Measurements from ENCODE around the gene PLA2G2E. TPM values are rescaled to one million over a fixed set of nuclear protein-coding genes. Genes with fewer than 3 reads are reported as not detected.
A peak's percentile ranks its signal among the peaks of the same experiment; 100 is the strongest.
"Not testable (repeated sequence)": the region's sequence is repeated elsewhere in the genome, so short reads cannot be mapped to it uniquely, and the experiment has no call there.

The PLA2G2E gene
- polyA plus RNA-seq, 1 donor from 2014 or later = not detected

- Mint-ChIP-seq H3K27ac (no peak overlapping the region), H3K27me3 (peaks cover 2% of the 10 kb centered on the region), H3K36me3 (no peaks in the 10 kb centered on the region)
Measured at GRCh38 chr1:19942657-19943056, 19.2 kb upstream of the PLA2G2E start.

GRCh38 chr1:19942088-19942487 lies 18.7 kb upstream of the PLA2G2E start:
- no peak overlapping the region for H3K4me3 Mint-ChIP-seq
- no peak overlapping the region for H3K27ac Mint-ChIP-seq
- peaks cover 0 to 3% (median 0%) of the 10 kb centered on the region in 3 donors for H3K4me1 Mint-ChIP-seq
- no peaks in the 10 kb centered on the region for H3K36me3 Mint-ChIP-seq
- no peaks in the 10 kb centered on the region for H3K9me3 Mint-ChIP-seq
- peaks cover 2% of the 10 kb centered on the region for H3K27me3 Mint-ChIP-seq

More at GRCh38 chr1:19942657-19943056, 19.2 kb upstream of the PLA2G2E start:
- Mint-ChIP-seq H3K4me1 (peaks cover 0 to 3% (median 0%) of the 10 kb centered on the region in 3 donors), H3K9me3 (no peaks in the 10 kb centered on the region), H3K4me3 (no peak overlapping the region)

GRCh38 chr1:19941206-19941568 lies 17.8 kb upstream of the PLA2G2E start:
- Mint-ChIP-seq H3K36me3 (no peaks in the 10 kb centered on the region), H3K9me3 (no peaks in the 10 kb centered on the region), H3K27ac (peak overlapping the region in 1 of 3 donors; percentile 42), H3K4me3 (no peak overlapping the region), H3K4me1 (peaks cover 0 to 1% (median 0%) of the 10 kb centered on the region in 3 donors), H3K27me3 (peaks cover 2% of the 10 kb centered on the region)

DNA sequence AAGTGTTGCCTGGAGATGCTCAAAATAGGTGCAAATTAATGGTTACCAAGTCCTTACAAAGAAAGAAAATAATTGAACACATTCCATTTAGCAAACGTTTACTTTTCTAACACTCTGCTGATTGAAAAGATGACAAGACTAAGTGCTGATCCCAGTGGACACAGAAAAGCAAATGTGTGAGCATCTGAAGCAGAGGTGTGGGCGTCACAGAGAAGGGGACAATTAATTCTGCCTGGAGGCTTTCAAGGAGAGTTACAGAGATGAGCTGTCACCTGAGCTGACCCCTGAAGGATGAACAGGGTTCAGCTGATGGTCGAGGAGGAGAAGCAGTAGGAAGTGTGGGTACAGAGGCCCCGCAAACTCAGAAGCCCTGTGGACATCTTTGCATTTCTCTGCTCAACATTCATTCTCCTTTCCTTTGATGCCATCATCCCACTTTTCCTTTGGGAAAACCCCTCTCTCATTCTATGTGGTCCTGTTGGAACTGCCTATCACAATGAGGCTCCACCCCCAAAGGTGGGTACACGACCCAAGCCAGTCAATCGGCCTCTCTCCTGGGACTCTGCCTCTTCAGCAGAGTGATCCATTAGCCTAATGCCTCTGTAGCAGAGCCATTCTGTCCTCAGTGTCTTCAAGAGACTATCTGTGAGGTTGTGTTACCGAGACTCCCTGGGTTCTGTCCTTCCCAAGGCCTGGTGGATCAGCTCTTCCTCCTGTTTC lies 17.2 kb upstream of the PLA2G2E start:
- Mint-ChIP-seq H3K36me3 (no peaks in the 10 kb centered on the region), H3K27me3 (peaks cover 2% of the 10 kb centered on the region), H3K9me3 (no peaks in the 10 kb centered on the region), H3K4me3 (no peak overlapping the region), H3K27ac (peak overlapping the region in 1 of 3 donors; percentile 42), H3K4me1 (peaks cover 0 to 3% (median 0%) of the 10 kb centered on the region in 3 donors)

DNA sequence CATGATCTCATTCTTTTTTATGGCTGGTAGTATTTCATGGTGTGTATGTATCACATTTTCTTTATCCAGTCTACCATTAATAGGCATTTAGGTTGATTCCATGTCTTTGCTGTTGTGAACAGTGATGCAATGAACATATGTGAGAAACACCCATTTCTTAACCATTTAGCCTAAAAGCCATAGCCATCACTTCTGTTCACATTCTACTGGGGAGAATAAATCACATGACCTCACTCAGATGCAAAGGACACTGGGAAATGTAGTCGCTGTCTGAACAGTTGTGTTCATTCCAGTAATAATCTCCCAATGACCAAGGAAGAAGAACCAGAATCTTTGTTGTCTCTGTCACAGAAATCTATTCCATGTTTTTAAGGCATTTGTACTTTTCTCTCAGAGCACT lies 15.1 kb upstream of the PLA2G2E start:
- no peaks in the 10 kb centered on the region for H3K27me3 Mint-ChIP-seq
- no peaks in the 10 kb centered on the region for H3K36me3 Mint-ChIP-seq

GRCh38 chr1:19936061-19936750 lies 12.8 kb upstream of the PLA2G2E start:
- peaks cover 0 to 3% (median 0%) of the 10 kb centered on the region in 3 donors for H3K4me1 Mint-ChIP-seq
- H3K4me3 Mint-ChIP-seq = no peak overlapping the region
- no peaks in the 10 kb centered on the region for H3K27me3 Mint-ChIP-seq
- H3K9me3 Mint-ChIP-seq = peaks cover 4 to 20% (median 6%) of the 10 kb centered on the region in 3 donors
- no peaks in the 10 kb centered on the region for H3K36me3 Mint-ChIP-seq
- no peak overlapping the region for H3K27ac Mint-ChIP-seq

More for the DNA sequence above, 15.1 kb upstream of the PLA2G2E start:
- Mint-ChIP-seq H3K4me3 (no peak overlapping the region), H3K9me3 (peaks cover 0 to 4% (median 0%) of the 10 kb centered on the region in 3 donors), H3K4me1 (peaks cover 0 to 3% (median 0%) of the 10 kb centered on the region in 3 donors), H3K27ac (no peak overlapping the region)

GRCh38 chr1:19934336-19934735 lies 10.9 kb upstream of the PLA2G2E start:
- Mint-ChIP-seq H3K36me3 (no peaks in the 10 kb centered on the region), H3K27me3 (no peaks in the 10 kb centered on the region), H3K4me1 (peaks cover 0 to 3% (median 0%) of the 10 kb centered on the region in 3 donors), H3K27ac (no peak overlapping the region), H3K9me3 (peaks cover 8 to 26% (median 9%) of the 10 kb centered on the region in 3 donors), H3K4me3 (no peak overlapping the region)

GRCh38 chr1:19932866-19933265 lies 9.4 kb upstream of the PLA2G2E start:
- Mint-ChIP-seq H3K27me3 (no peaks in the 10 kb centered on the region), H3K4me3 (no peak overlapping the region), H3K27ac (no peak overlapping the region), H3K9me3 (peaks cover 11 to 28% (median 11%) of the 10 kb centered on the region in 3 donors), H3K36me3 (no peaks in the 10 kb centered on the region), H3K4me1 (peaks cover 0 to 3% (median 0%) of the 10 kb centered on the region in 3 donors)

DNA sequence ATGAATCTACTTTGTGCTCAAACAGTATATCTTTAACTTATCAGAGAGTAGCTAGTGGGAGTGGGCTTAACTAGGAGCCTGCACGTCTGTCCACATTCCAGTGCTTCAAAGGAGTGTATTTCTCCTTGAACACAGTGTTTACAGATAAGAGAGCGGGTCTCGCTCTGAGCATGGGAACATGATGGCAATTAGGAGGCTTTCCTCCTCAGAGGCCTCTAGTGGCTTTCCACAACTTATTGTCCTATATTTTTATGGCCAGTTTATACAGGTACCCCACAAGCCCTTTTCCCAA lies 3.7 kb upstream of the PLA2G2E start:
- not testable (repeated sequence) for H3K27me3 Mint-ChIP-seq, H3K4me1 Mint-ChIP-seq, H3K27ac Mint-ChIP-seq, H3K36me3 Mint-ChIP-seq, H3K4me3 Mint-ChIP-seq
- H3K9me3 Mint-ChIP-seq = peaks cover 5 to 12% (median 8%) of the 10 kb centered on the region in 3 donors

DNA sequence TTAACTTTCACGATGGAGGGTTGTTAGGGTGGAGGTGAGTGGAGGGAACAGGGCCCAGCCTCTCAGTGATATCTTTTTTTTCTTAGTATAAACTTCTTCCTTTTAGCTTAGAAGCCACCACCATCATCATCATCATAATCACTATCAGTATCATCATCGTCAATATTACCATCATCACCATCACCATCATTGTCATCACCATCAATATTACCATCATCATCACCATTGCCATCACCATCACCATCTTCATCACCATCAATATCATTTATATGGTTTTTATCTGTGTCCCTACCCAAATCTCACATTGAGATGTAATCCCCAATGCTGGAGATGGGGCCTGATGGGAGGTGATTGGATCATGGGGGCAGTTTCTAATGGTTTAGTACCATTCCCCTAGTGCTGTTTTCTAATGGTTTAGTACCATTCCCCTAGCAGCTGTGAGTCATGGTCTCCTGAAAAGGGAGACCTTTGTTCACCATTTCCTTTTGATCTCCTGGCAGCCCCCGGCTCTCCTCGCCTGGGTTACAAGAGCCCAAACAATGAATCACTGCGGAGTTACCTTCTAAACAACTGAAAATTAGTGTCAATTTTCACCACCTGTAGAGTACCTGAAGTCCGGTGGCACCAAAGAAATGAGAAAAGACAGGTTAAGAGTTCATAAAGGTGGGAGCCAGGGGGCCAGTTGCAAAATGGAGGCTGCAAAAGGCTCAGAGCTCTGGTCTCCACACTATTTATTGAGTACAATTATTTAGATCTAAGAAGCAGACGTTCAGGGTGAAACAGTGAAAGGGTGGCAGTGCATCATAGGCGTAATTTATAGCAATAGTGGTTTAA lies 3.1 kb upstream of the PLA2G2E start:
- Mint-ChIP-seq H3K9me3 (peaks cover 5 to 8% (median 8%) of the 10 kb centered on the region in 3 donors), H3K27me3 (peaks cover 7% of the 10 kb centered on the region), H3K4me1 (no peaks in the 10 kb centered on the region), H3K36me3 (no peaks in the 10 kb centered on the region), H3K4me3 (no peak overlapping the region), H3K27ac (peak overlapping the region in 1 of 3 donors; percentile 42)

DNA sequence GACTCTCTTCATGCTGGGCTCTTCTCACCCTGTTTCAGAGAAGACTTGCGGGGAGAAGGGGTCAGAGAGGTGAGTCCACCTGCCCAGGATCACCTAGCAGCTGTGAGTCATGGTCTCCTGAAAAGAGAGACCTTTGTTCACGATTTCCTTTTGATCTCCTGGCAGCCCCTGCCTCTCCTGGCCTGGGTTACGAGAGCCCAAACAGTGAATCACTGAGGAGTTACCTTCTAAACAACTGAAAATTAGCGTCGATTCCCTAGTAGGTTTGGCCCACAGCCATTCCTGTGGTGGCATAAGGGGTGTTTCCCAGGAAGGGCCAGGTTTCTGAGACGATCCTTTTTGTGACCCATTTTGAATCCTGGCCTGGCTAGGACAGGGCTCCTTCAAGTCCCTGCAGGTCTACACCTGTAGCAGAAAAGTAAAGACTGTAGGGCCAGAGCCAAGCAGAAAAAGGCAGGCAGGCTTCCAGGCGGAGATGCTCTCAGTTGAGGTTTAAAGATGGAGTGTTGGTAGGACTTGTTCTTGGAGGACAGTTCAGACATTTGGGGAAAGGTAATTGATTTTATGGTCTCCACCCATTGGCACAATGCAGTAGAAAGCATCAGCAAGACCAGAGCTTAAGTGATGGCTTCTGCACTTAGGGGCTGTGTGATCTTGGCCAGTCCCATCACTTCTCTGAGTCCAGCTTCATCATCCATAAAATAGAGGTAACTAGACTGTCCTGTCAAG lies 2.1 kb upstream of the PLA2G2E start:
- Mint-ChIP-seq H3K27me3 (peaks cover 7% of the 10 kb centered on the region), H3K9me3 (peaks cover 5 to 8% (median 5%) of the 10 kb centered on the region in 3 donors), H3K27ac (peak overlapping the region in 1 of 3 donors; percentile 34), H3K4me1 (no peaks in the 10 kb centered on the region), H3K4me3 (no peak overlapping the region), H3K36me3 (no peaks in the 10 kb centered on the region)

DNA sequence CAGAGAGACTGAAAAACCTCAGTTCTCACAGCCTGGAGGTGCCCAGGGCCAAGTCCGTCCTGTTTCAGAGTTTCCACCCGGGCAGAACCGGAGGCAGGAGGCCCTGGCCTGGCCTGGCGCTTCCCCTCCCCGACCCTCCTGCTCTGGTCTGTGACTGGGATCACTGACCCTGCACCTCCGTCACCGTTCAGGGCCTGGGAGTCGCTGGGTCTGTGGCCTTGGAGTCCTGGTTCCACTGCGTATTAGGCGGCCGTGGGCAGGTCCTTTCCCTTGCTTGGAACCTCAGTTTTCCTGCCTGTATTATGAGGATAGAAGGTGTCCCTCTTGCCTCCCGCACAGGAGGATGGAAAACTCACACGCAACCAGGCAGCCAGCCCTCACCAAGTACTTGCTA lies 533 bp upstream of the PLA2G2E start:
- Mint-ChIP-seq H3K27me3 (peaks cover 7% of the 10 kb centered on the region), H3K9me3 (no peaks in the 10 kb centered on the region), H3K4me3 (no peak overlapping the region), H3K4me1 (no peaks in the 10 kb centered on the region), H3K36me3 (no peaks in the 10 kb centered on the region), H3K27ac (no peak overlapping the region)

GRCh38 chr1:19922015-19922688 lies 1.3 kb downstream of the PLA2G2E start:
- Mint-ChIP-seq H3K4me3 (no peak overlapping the region), H3K4me1 (peaks cover 2 to 5% (median 4%) of the 10 kb centered on the region in 3 donors), H3K27ac (no peak overlapping the region), H3K27me3 (peaks cover 7% of the 10 kb centered on the region), H3K9me3 (no peaks in the 10 kb centered on the region), H3K36me3 (no peaks in the 10 kb centered on the region)

- Mint-ChIP-seq H3K9me3 (no peaks in the 10 kb centered on the region), H3K4me1 (peaks cover 2 to 5% (median 4%) of the 10 kb centered on the region in 3 donors), H3K27me3 (peaks cover 7% of the 10 kb centered on the region), H3K4me3 (no peak overlapping the region), H3K27ac (no peak overlapping the region), H3K36me3 (no peaks in the 10 kb centered on the region)
Measured at GRCh38 chr1:19921310-19921709, 2.1 kb downstream of the PLA2G2E start.
